HEK293T (cell line): Measurements from ENCODE around the gene BRIP1.

ENCODE experiments used
- BHLHE40 ChIP-seq: fragments of 450-650 bp; IDR thresholded peaks from 2 replicates; pipeline ENCODE4 v1.6.1; 2016; ENCODE audit warnings: mild to moderate bottlenecking, moderate library complexity, borderline replicate concordance
- FOXK2 ChIP-seq: fragments of 450-650 bp; IDR thresholded peaks from 2 replicates; pipeline ENCODE4 v1.6.1; 2016; ENCODE audit warnings: mild to moderate bottlenecking
- FOXM1 ChIP-seq: fragments of 450-650 bp; IDR thresholded peaks from 2 replicates; pipeline ENCODE4 v1.6.1; 2017; ENCODE audit warnings: mild to moderate bottlenecking, borderline replicate concordance
- HDGF ChIP-seq: fragments of 450-650 bp; IDR thresholded peaks from 2 replicates; pipeline ENCODE4 v1.6.1; 2017; ENCODE audit warnings: antibody characterized with exemption, borderline replicate concordance
- LEF1 ChIP-seq: fragments of 450-650 bp; IDR thresholded peaks from 2 replicates; pipeline ENCODE4 v1.6.1; 2017; ENCODE audit warnings: mild to moderate bottlenecking, borderline replicate concordance
- SUZ12 ChIP-seq: fragments of 450-650 bp; IDR thresholded peaks from 2 replicates; pipeline ENCODE4 v1.6.1; 2016; ENCODE audit warnings: mild to moderate bottlenecking
- ZNF384 ChIP-seq: fragments of 450-650 bp; IDR thresholded peaks from 2 replicates; pipeline ENCODE4 v1.6.1; 2016

- TF ChIP-seq HDGF (no peak), FOXM1 (no peak), LEF1 (no peak), ZNF384 (no peak), SUZ12 (no peak), BHLHE40 (no peak), FOXK2 (no peak)
These were observed 8.8 kb upstream of the BRIP1 start for GRCh38 chr17:61872099-61872498.
